CD1c-positive myeloid dendritic cell (primary cell): ENCODE results near the gene HEMGN.

Source experiments
- DNase-seq: peaks from one replicate; pipeline ENCODE4 v3.0.0-alpha.2; 2016; ENCODE audit errors: extremely low spot score

Gene HEMGN

GRCh38 chr9:97895695-97896332 lies 42.2 kb downstream of the HEMGN start:
- peak; percentile 58 for DNase-seq

GRCh38 chr9:97895211-97895610 lies 42.8 kb downstream of the HEMGN start:
- DNase-seq, result no peak

- DNase-seq, result no peak
These were observed 45.6 kb downstream of the HEMGN start for GRCh38 chr9:97892421-97892820.

- no peak for DNase-seq
These were observed 46.2 kb downstream of the HEMGN start for GRCh38 chr9:97891736-97892135.

- DNase-seq, result peak; percentile 56
These were observed 47.8 kb downstream of the HEMGN start for GRCh38 chr9:97889941-97890887.

GRCh38 chr9:97880336-97880735 lies 57.6 kb downstream of the HEMGN start:
- DNase-seq, result no peak
